Keratinocyte (primary cell): ENCODE results near the gene OR4K1. TPM values are rescaled to one million over a fixed set of nuclear protein-coding genes. Genes with fewer than 3 reads are reported as not detected.

ENCODE experiments used
- DNase-seq: peaks from one replicate; pipeline ENCODE4 v3.0.0-alpha.2; 2011; ENCODE audit warnings: low read depth, missing footprints, low spot score
- FAIRE-seq: peaks from 2 replicates; lab custom pipeline; 2011; peaks lifted over from hg19 to GRCh38; lab: Jason Lieb, UNC
- H2AFZ ChIP-seq: 2 replicates; pipeline ENCODE4 v1.6.0; 2012; ENCODE audit warnings: low read length, control low read depth, inconsistent platforms; ENCODE audit not compliant: control insufficient read depth
- H3K27ac ChIP-seq: 2 replicates; pipeline ENCODE4 v1.5.1; 2011; ENCODE audit warnings: low read length; ENCODE audit not compliant: control insufficient read depth, insufficient read depth
- H3K27me3 ChIP-seq: 3 replicates; pipeline ENCODE4 v1.6.0; 2011; ENCODE audit warnings: low read length; ENCODE audit not compliant: control insufficient read depth, insufficient read depth; ENCODE audit errors: extremely low read depth
- H3K36me3 ChIP-seq, 2 experiments: 2 replicates in 1 of 2; 3 replicates in 1 of 2; pipeline ENCODE4 v1.5.1; 2011; ENCODE audit warnings: low read length in 2 of 2, mild to moderate bottlenecking in 1 of 2; ENCODE audit not compliant: control insufficient read depth in 2 of 2, insufficient read depth in 2 of 2; ENCODE audit errors: extremely low read depth in 1 of 2
- H3K4me1 ChIP-seq: 3 replicates; pipeline ENCODE4 v1.5.1; 2011; ENCODE audit warnings: low read length; ENCODE audit not compliant: control insufficient read depth, insufficient read depth; ENCODE audit errors: extremely low read depth
- H3K4me2 ChIP-seq: 3 replicates; pipeline ENCODE4 v1.6.0; 2011; ENCODE audit warnings: low read depth, low read length; ENCODE audit not compliant: control insufficient read depth, insufficient read depth; ENCODE audit errors: extremely low read depth
- H3K4me3 ChIP-seq, 3 experiments: fragments of 200-600 bp in 1 of 3; sonication (generic) in 1 of 3; 2 replicates in 2 of 3; 3 replicates in 1 of 3; pipeline ENCODE4 v1.5.1; 2011 to 2016; ENCODE audit warnings: low read length in 3 of 3, mild to moderate bottlenecking in 3 of 3, control low read depth in 2 of 3, inconsistent platforms in 1 of 3, low read depth in 1 of 3, mixed read lengths in 1 of 3, mixed run types in 1 of 3, moderate library complexity in 1 of 3; ENCODE audit not compliant: control insufficient read depth in 2 of 3, insufficient read depth in 2 of 3; ENCODE audit errors: extremely low read depth in 1 of 3
- H3K79me2 ChIP-seq: 2 replicates; pipeline ENCODE4 v1.6.0; 2012; ENCODE audit warnings: low read length; ENCODE audit not compliant: control insufficient read depth, insufficient read depth
- H3K9ac ChIP-seq: 3 replicates; pipeline ENCODE4 v1.6.0; 2011; ENCODE audit warnings: low read length; ENCODE audit not compliant: control insufficient read depth, insufficient read depth; ENCODE audit errors: extremely low read depth
- H3K9me1 ChIP-seq: 3 replicates; pipeline ENCODE4 v1.6.0; 2011; ENCODE audit warnings: low read length; ENCODE audit not compliant: control insufficient read depth, insufficient read depth; ENCODE audit errors: extremely low read depth
- H3K9me3 ChIP-seq: 2 replicates; pipeline ENCODE4 v1.5.1; 2012; ENCODE audit warnings: low read depth, low read length; ENCODE audit not compliant: control insufficient read depth
- H4K20me1 ChIP-seq: 3 replicates; pipeline ENCODE4 v1.6.0; 2011; ENCODE audit warnings: low read length; ENCODE audit not compliant: control insufficient read depth, insufficient read depth; ENCODE audit errors: extremely low read depth
- EZH2 ChIP-seq: IDR thresholded peaks from one replicate; pipeline ENCODE4 v1.6.1; 2012; ENCODE audit warnings: inconsistent platforms, mild to moderate bottlenecking, low read length, moderate library complexity
- dilution Hi-C: fragments of 300-500 bp; cut with MboI; formaldehyde crosslinking; loops from one replicate; pipeline ENCODE4 v1.7.0; 2020; ENCODE audit warnings: low sequenced_read_pairs; ENCODE audit not compliant: extremely low pct_ligation_motif_present
- polyA plus RNA-seq, 5 experiments: library from polyadenylated mRNA; depleted of rRNA in 3 of 5; stranded (reverse) in 3 of 5; stranded (forward) in 1 of 5; unstranded in 1 of 5; fragments of >200 nt; gene quantifications; 1 replicate in 1 of 5; 2 replicates in 3 of 5; 3 replicates in 1 of 5; pipeline versions ENCODE4 v1.2.1 to v1.2.3, GENCODE V29; 2011 to 2012; ENCODE audit warnings: missing spikeins in 2 of 5, low read depth in 1 of 5, low replicate concordance in 1 of 5
- TF ChIP-seq, protein P1 (sequence below), 3 experiments: IDR thresholded peaks in 1 of 3; conservative IDR thresholded peaks in 1 of 3; optimal IDR thresholded peaks in 1 of 3; 2 replicates in 2 of 3; 3 replicates in 1 of 3; pipeline versions ENCODE3 to v1.5.1; 2011; ENCODE audit warnings: low read length in 3 of 3, mild to moderate bottlenecking in 3 of 3, moderate library complexity in 2 of 3, control low read depth in 1 of 3, inconsistent platforms in 1 of 3; ENCODE audit not compliant: insufficient read depth in 2 of 3; ENCODE audit errors: extremely low read depth in 1 of 3

The OR4K1 gene
- polyA plus RNA-seq, 1 donor (not counting 4 experiments of a cell fraction or from before 2014, with no cell fraction given), result not detected

DNA sequence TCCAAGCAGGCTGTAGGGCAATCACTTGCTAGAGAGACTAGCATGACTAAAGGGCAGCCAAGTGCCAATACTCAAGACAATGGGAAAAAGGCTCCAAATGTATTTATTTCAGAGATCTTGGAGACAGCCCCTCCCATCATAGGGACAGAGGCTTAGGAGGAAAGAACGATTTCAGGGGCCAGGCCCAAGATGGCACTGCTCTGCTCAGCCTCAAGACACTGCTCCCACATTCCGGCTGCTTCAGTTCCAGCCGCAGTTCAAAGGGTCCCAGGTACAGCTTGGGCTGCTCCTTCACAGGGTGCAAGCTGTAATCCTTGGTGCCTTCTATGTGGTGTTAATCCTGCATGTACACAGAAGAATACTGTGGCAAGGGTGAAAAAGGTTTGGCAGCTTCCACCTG lies 29.7 kb upstream of the OR4K1 start:
- no peaks in the 10 kb centered on the region for H3K36me3 ChIP-seq
- H3K79me2 ChIP-seq, result no peaks in the 10 kb centered on the region
- H2AFZ ChIP-seq, result no peak overlapping the region
- DNase-seq (no peak), FAIRE-seq (no peak)
- no peak overlapping the region for H3K27ac ChIP-seq
- no peak overlapping the region for H3K4me2 ChIP-seq
- dilution Hi-C loops, result no loop called here
- no peaks in the 10 kb centered on the region for H4K20me1 ChIP-seq
- H3K9me3 ChIP-seq, result peaks cover 6% of the 10 kb centered on the region
- no peaks in the 10 kb centered on the region for H3K9me1 ChIP-seq
- TF ChIP-seq EZH2, result no peak
- TF ChIP-seq, protein P1, sequence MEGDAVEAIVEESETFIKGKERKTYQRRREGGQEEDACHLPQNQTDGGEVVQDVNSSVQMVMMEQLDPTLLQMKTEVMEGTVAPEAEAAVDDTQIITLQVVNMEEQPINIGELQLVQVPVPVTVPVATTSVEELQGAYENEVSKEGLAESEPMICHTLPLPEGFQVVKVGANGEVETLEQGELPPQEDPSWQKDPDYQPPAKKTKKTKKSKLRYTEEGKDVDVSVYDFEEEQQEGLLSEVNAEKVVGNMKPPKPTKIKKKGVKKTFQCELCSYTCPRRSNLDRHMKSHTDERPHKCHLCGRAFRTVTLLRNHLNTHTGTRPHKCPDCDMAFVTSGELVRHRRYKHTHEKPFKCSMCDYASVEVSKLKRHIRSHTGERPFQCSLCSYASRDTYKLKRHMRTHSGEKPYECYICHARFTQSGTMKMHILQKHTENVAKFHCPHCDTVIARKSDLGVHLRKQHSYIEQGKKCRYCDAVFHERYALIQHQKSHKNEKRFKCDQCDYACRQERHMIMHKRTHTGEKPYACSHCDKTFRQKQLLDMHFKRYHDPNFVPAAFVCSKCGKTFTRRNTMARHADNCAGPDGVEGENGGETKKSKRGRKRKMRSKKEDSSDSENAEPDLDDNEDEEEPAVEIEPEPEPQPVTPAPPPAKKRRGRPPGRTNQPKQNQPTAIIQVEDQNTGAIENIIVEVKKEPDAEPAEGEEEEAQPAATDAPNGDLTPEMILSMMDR (optimal IDR thresholded peaks at IDR 0.05 in 1 of 3, IDR thresholded peaks at IDR 0.05 in 1 of 3, conservative IDR thresholded peaks at IDR 0.05 in 1 of 3; ENCODE audit: extremely low read depth in 1 of 3, insufficient read depth in 2 of 3, low read length in 3 of 3), result no peak
- H3K4me3 ChIP-seq, result no peak overlapping the region
- H3K4me1 ChIP-seq, result no peaks in the 10 kb centered on the region
- H3K9ac ChIP-seq, result no peak overlapping the region
- no peaks in the 10 kb centered on the region for H3K27me3 ChIP-seq

- Histone ChIP-seq H3K4me2 (no peak overlapping the region), H3K36me3 (no peaks in the 10 kb centered on the region), H3K79me2 (no peaks in the 10 kb centered on the region), H3K4me3 (no peak overlapping the region), H4K20me1 (no peaks in the 10 kb centered on the region), H3K9ac (no peak overlapping the region), H2AFZ (no peak overlapping the region), H3K27me3 (no peaks in the 10 kb centered on the region), H3K4me1 (no peaks in the 10 kb centered on the region), H3K27ac (no peak overlapping the region), H3K9me3 (peaks cover 9% of the 10 kb centered on the region), H3K9me1 (no peaks in the 10 kb centered on the region)
- DNase-seq, result no peak
- TF ChIP-seq EZH2, result no peak
- TF ChIP-seq, protein P1 (optimal IDR thresholded peaks at IDR 0.05 in 1 of 3, IDR thresholded peaks at IDR 0.05 in 1 of 3, conservative IDR thresholded peaks at IDR 0.05 in 1 of 3; ENCODE audit: extremely low read depth in 1 of 3, insufficient read depth in 2 of 3, low read length in 3 of 3), result no peak
- no peak for FAIRE-seq
- dilution Hi-C loops, result no loop called here
Measured at GRCh38 chr14:19902409-19902808, 28.3 kb upstream of the OR4K1 start.
